ENCODE data around the gene PRKAR1A.
"Not testable (repeated sequence)": the region's sequence is repeated elsewhere in the genome, so short reads cannot be mapped to it uniquely, and the experiment has no call there.

Gene PRKAR1A

DNA sequence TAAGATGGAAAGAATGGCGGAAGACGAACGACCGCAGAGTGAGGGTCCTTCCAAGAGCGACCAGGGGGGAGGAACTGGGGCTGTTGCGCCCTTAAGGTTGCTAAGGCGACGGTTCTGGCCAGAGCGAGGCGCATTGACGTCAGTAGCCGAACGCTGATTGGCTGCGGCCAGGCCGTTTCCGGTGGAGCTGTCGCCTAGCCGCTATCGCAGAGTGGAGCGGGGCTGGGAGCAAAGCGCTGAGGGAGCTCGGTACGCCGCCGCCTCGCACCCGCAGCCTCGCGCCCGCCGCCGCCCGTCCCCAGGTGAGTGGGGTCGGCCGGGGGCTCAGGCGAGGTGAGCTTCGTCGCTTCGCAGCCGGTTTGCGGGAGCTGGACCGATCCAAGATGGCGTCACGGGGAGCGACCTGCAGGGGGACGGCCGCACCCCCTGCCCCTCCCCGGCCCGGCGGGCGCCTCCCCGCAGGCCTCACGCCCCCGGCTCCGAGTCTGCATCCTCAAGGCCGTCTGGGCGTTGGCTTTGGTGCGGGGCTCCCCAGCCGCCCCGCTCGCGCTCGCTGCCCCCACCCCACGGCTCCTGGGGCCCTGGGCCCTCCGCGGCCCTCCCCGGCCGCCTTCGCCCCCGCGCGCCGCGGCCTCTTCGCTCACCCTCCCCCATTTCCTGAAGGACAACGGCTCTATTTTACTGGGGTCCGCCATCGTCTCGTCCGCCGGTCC lies at the start of gene PRKAR1A:
Gene PRKAR1A, plus strand, starts transcription at position 184 of the 713 bp plus-strand sequence. CDS start 2,970 bp downstream, outside the sequence.
- DNase-seq: peak; percentile 98

DNA sequence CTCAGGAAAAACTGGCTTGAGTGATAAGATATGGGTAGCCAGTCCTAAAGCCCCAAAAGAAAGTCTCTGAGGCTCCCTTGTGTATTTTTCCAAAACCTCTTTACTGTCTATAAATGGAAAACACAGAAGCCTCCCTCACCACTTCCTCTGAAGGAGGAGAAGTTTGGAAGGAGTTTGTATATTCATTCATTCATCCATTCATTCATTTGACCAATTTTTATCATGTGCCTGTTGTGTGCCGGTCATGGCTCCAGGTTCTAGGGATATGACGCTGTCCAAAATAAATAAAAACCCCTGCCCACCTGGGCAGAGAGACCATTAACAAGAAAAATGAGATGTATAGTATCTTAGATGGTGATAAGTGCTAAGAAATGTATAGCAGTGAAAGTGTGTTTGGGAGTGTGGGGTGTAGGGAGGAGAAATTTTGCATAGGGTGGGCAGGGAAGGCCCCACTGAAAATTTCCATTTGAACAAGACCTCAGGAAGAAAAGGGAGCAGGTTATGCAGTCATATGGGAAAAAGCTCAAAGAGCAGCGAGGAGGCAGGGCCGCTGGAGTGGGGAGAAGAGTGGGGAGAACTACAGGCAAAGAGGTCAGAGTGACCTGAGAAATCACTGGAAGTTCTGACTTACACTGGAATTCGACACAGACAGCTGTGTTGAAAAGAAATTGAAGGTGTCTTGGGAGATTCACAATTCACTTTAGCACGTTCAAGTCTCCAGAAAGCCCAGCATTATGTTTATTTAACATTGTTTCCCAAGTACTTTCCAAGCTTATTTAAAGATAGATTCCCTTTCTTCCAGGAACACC lies 48.8 kb upstream of the PRKAR1A start:
- DNase-seq: no peak

DNA sequence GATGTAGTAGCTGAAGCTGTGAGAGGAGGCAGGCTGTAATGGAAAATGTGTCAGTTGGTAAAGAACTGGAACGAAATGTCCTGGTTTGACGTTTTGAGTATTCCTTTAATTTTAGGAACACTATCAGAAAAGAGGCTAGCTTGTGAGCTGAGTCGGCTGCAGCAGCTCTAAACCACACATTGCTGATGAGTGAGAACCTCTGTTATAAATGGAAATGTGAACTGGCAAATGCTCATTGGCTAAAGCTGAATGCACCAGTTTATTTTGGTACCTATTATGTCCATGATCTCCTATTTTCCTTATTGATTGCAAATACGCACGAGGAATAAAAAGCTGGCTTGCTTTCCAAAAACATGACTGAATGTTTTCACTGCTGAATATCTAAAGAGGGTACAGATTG lies 43.9 kb upstream of the PRKAR1A start:
- DNase-seq: no peak

DNA sequence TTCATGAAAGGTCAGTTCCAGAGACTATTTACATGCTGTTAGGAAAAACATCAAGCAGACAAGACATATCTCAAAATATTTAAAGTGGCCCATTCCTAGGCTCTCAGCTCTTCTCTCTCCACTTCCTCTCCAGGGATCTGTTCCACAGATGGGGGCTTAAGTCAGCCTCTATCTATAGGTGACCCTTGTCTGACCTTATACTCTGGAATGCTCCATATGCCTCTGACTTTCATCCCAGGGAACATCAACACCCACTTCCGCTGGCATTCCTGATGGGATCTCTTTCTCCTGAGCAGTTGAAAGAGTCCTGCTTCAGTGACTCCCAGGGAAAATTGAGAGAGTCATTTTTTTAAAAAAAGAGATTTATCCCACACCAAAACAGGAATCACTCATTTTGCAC lies 43.4 kb upstream of the PRKAR1A start:
- no peak for DNase-seq

DNA sequence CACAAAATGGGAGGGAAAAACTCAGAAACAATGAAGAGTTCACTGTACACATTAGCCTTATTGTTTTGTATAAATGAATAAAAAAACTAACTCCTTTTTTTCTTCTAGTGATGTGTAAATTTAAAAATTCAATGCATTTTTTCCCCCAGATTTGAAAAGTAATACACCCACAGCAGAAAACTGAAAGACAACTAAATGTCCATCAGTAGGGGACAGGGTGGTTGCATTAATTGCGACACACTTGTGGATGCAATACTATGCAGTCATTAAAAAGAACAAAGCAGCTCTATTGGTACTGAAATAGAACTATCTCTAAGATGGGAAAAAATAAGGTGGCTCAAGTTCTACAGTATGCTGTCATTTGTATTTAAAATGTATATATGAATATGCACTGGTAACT lies 41.3 kb upstream of the PRKAR1A start:
- DNase-seq: no peak

DNA sequence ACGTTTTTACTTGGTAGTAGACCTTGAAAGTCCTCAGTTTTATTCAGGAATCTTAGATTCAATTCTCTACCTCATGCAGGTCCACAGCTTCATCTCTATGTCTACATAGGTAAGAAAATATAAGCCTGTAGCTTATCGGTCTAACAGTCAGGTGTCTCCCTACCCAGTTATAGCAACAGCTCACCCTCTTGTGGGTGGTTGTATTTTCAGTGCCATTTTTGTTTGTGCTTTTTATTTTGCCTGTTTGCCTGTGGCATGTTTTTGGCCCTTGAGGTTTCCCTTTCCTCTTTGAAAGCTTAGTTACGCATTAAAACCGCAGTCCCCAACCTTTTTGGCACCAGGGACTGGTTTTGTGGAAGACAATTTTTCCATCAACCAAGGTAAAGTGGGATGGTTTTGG lies 31.3 kb upstream of the PRKAR1A start:
- no peak for DNase-seq

DNA sequence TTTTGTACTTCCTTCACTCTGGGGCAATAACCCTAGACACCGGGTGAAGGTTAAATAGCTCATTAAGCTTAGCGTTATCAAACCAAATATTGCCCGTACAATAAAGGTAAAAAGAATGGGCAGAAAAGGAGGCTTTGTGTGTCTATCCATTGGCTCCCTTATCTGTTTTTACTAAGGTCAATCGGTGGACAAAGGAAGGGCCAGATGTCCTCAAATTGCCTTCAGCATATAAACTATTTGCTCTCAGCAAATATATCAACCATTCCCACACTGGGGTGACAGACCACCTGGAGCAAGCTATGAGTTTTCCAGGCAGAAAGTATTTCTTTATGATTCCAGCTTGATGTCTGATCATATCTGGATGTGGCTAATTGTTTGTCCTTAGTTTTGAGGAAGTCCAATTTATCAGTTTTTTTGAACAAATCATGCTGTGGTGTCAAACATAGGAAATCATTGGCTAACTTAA lies 29.6 kb upstream of the PRKAR1A start:
- peak; percentile 58 for DNase-seq

DNA sequence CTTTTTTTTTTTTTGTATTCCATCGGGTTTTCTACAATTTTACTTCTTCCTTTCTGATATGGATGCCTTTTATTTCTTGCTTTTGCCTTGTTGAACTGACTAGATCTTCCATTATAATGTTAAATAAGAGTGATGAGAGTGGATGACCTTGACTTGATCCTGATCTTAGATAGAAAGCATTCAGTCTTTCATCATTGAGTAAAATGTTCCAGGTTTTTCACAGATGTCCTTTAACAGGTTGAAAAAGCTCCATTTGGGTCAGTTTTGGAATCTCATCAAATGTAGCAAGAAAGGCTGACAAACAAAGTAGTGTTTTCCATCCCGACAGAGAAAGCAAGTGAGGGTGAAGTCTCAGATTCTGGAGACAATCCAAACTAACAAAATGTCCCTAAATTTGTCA lies 27.8 kb upstream of the PRKAR1A start:
- DNase-seq: no peak

DNA sequence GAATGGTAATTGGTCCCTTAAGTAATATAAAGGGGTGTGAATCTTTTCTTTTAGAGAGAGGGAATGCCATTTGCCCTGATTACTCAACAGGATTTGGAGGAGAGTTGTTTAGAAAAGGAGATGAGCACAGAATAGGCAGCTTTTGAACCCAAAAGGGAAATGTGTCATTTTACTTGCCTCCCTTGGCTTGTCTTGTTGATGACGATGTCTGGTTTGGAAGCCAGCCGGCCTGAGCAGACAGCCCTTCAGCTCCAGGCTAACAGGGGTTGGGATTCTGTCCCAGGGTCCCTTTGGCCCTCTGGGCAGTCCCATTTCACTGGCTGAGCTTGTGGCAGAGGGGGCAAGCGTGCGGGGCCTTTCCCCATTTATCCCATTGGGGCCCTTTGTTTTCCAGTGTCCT lies 22.3 kb upstream of the PRKAR1A start:
- no peak for DNase-seq

DNA sequence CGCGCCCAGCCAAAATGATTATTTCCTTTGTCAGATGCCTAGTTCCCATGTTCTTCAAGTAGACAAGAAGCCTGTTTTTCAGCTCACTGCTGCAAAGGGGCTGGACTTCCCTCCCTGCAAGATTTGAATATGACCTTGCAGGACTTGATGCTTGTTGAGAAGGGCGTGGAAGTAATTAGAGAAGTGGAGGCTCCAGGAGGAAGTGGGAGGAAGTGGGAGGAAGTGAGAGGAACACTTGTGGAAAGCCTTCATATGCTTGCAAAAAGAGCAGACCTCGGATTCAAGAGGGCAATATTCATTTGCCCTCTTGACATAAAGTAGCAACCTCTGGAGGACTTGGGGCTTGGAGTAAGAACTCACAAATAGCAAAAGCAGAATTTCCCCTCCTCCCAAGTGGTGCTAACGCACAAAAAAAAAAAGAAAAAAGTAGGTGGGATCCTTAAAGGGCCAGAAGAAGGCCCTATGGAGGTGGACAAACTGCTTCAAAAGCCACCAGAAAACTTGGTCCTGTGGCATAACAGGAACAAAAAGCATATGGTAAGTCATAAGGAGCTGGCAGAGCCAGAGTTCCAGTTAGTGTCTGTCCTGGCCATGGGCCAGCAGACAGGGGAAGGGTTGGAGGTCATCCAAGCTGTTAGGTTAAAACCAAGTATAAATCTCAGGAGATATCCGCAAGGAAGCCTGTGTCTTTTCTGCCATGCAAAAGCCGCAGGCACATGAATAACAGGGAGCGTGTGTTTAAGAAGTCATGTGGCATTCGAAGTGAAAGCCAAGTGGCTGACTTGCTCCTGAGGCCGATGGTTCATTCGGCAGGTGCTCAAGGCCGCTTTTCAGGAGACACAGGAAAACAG lies 20.6 kb upstream of the PRKAR1A start:
- peak; percentile 31 for DNase-seq

DNA sequence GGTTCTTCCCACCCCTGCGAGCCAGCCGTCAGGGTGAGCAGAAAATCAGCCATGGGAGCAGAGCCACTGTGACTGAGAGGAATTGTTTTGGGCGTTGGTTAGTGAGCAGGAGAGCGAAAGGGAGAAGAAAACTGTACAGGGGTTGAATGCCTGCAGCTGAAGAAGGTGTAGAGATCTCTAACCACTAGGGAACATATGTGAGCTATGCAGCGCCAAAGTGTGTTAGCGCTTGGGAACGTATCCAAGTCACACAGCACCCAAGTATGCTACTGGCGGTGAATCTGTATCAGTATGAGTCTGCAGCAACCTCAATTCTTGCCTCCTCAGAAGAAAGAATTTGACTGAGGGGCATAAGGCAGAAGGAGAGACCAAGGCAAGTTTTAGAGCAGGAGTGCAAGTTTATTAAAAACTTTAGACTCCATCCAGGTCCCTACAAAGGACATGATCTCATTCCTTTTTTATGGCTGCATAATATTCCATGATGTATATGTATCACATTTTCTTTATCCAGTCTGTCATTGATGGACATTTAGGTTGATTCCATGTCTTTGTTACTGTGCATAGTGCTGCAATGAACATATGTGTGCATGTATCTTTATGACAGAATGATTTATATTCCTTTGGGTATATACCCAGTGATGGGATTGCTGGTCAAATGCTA lies 19.7 kb upstream of the PRKAR1A start:
- DNase-seq: not testable (repeated sequence)

DNA sequence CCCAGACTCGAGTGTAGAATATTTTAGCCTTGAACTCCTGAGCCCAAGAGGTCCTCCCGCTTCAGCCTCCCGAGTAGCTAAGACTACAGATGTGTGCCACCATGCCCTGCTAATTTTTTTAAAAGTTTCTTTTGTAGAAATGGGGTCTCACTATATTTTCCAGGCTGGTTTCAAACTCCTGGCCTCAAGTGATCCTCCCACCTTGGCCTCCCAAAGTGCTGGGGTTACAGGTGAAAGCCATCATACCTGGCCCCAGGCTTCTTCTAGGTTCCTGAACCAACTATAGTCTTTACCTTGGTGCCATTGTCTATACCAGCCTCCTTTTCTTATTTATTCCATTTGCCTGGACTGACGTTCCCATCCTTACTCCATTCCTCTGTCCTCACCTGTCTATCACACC lies 17.1 kb upstream of the PRKAR1A start:
- no peak for DNase-seq

DNA sequence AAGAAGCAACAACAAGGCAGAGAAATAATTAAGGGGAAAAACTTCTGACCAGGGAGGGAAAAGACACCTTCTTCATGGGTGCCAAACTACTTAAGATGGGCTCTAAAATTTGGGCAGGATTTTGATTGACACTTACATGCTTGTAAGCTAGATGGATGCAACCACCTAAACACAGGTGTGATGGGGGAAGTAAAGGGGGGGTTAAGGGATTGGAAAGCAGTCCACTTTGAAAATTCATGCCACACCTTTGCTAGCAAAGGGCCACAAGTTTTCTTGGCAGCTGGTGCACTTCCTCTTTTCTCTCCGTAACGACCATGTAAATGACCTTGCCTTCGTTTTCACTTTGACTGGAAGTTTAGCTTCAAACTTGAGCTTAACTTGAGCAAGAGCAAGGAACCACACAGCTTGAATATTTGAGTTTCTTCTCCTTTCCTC lies 14.3 kb upstream of the PRKAR1A start:
- peak; percentile 15 for DNase-seq

DNA sequence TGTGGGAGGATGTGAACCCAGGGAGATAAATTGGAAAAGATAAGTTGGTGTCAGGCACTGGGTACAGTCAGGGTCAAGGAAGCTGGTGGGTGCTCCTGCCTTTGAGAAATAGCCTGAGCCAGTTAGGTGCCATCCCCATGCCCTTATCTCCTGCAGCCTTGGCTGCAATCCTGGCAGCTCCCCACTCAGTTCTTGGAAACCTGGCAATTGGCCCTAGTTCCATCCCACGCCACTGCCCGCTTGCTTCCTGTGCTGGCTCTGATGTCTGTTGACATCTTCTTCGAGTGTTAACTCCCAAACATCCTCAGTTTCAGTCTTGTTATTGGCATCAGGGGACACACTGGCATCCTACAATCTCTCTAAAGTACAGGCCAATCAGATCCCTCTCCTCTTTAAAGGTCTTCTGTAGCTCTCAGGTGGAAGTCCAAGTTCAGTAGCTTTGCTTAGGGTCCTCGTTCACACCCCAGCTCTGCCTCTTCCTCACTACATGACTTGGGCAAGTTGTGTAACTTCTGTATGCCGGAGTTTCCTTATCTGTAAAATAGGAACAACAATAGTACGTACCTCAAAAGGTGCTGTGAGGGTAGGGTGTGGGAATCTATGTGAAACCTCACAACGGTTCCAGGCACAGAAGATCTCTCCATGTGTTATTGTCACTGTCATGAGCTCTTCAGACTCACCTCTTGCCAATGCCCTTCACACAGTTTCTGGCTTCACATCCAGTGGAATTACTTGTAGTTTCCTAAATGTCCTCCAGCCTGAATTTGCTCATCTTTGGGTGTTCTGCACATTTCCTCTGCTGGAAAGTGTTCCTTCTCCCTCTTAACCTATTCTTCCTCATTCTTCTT lies 13.5 kb upstream of the PRKAR1A start:
- DNase-seq: no peak

DNA sequence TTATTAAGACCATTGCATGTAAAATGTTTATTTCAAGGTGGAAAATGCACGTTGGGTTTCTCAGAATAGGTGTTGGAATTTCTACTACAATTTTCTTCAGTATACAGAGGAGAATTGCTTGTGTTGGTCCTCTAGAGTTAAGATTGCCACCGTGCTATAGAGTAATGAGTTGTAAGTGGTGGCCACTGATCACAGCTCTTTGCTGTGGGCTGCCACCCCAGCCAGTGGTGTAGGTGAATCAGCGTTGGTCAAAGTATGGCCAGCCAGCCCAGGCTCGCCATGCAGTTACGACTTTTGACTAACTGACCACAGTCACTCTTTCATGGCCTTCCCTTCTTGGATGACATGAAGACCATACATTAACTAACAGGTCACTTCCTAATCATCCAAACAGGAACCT lies 12.6 kb upstream of the PRKAR1A start:
- DNase-seq: no peak

DNA sequence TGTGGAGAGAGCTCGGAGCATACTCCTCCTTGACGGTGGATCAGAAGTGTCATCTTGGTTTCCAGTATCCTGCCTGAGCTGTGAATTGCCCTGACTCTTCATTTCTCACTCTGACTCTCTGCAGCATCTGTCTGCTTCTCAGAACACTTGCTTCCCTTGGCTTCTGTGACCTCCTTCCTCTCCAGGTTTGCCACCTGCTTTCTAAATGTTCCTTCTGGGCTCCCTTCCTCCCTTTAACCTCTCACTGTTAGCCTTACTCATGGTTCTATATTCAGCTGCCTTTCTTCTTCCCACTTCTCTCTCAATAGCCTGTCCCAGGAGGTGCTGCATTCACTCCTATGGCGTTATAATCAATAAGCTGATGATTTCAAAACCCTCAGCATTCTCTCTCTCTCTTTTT lies 11.2 kb upstream of the PRKAR1A start:
- DNase-seq: no peak

DNA sequence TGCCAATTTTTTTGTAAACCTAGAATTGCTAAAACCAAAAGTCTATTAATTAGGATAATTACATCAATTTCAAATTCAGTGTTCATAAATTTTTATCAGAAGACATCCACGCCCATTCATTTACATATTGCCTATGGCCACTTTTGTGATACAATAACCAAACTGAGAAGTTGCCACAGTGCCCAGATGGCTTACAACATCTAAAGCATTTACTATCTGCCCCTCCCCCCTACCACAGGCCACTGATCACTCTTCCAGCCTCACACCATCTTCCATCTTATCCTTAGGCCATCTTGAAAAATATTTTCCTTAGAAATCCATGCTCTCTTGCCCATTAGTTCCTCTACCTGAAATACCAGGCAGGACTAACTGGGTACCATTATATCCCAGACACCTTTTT lies 6.3 kb upstream of the PRKAR1A start:
- no peak for DNase-seq

DNA sequence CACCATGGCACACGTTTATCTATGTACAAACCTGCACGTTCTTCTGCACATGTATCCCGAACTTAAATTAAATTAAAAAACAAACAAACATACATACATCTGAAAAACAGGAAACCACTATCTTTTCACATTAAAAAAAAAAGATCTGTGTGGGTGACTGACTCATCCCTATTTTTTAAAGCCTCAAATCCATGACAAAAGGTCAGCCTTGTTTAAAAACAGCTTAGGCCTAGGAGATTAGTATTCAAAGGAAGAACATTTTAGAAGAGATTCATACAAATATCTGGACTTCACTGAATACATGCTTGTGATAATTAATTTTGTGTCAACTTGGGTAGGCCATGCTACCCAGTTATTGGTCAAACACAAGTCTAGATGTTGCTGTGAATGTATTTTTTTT lies 4.7 kb upstream of the PRKAR1A start:
- DNase-seq: no peak

DNA sequence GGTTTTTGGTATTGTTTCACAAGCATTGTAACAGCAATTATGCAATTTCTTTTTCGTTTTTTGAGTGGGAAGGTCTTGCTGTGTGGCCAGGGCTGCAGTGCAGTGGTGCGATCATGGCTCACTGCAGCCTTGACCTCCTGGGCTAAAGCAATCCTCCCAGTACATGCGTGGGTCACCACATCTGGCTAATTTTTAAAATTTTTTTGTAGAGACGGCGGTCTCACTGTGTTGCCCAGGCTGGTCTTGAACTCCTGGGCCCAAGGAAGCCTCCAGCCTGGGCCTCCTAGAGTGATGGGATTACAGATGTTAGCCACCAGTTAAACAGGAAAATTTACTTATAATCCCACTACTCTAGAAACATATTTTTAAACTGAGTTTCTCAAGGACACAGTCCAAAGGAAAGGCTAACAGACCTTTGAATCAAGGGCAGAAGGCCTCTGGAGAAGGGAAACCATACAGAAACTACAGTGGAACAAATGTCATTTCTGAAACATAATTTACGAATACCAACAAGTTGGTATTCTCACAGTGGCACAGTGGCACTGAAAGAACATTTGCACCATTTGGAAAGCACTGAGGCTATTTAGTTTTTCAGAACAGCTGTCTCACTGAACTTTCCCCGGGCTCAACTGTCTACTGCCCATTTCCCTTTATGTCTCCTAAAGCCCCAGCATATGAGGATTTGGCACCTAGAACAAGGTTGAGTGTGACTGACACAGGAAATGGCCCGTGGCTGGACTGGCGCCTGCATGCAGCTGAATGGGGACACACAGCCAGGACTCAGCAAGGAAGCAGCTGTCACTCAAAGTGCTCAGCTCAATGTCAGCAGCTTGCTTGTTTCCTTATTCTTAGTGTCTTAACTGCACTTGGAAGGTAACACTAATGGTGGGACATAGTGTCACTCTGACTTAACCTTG lies 2.8 kb upstream of the PRKAR1A start:
- peak; percentile 93 for DNase-seq

DNA sequence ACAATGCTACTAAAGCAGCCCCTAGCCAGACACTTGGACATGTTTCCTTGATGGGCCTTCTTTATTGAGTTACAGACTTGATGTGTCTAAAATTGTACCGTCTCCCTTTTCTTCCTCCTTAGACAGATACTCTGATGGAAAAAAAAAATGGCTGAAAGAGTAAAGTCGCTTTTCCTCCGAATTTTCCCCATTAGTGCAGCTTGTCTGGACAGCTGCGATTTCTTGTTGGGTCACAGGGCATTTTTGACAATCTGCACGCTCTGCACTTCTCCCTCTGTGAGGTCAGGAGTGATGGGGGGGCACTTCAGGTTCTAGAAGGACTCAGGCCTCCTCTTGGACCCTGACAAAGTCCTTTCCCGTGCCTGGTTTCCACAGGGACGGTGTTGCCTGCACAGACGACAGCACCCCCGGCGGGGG lies 968 bp upstream of the PRKAR1A start:
- DNase-seq: no peak

Data from NCI-H69 (cell line).